Caco-2 (cell line): ENCODE results near the gene SMIM8. TPM values are rescaled to one million over a fixed set of nuclear protein-coding genes. Genes with fewer than 3 reads are reported as not detected.
"Not testable (repeated sequence)": the region's sequence is repeated elsewhere in the genome, so short reads cannot be mapped to it uniquely, and the experiment has no call there.

Source experiments
- BruUV-seq: library from RNA; stranded (reverse); fragments of 400-500 nt; replicated peaks from 2 replicates; lab custom pipeline; 2021; lab: Mats Ljungman, UMichigan
- CTCF ChIA-PET: fragments of 300-600 bp; sonication (Branson Sonifier 250); formaldehyde crosslinking; loops from one replicate; lab custom pipeline; 2022; ENCODE audit warnings: antibody characterized with exemption; lab: Charles Lee
- POLR2A ChIA-PET: fragments of 300-600 bp; sonication (Branson Sonifier 250); formaldehyde crosslinking; loops from one replicate; lab custom pipeline; 2022; ENCODE audit warnings: antibody characterized with exemption; lab: Charles Lee
- DNase-seq, 2 experiments: peaks; one replicate each; pipeline versions ENCODE4 v3.0.0 to v3.0.0-alpha.2; 2020 to 2022
- H3K27me3 ChIP-seq: replicated peaks from 2 replicates; pipeline ENCODE4 v1.6.0; 2011; ENCODE audit warnings: low read length; ENCODE audit not compliant: control insufficient read depth, insufficient read depth
- H3K36me3 ChIP-seq: 2 replicates; pipeline ENCODE4 v1.5.1; 2011; ENCODE audit warnings: low read length; ENCODE audit not compliant: control insufficient read depth, insufficient read depth
- H3K4me1 ChIP-seq: fragments of 250-450 bp; sonication (Bioruptor Pico); 2 replicates; pipeline ENCODE4 v1.5.1; 2020; ENCODE audit warnings: mild to moderate bottlenecking
- H3K4me3 ChIP-seq: 2 replicates; pipeline ENCODE4 v1.5.1; 2011; ENCODE audit warnings: low read depth, mild to moderate bottlenecking, control low read depth, low read length
- H3K9me3 ChIP-seq: fragments of 250-450 bp; sonication (Bioruptor Pico); 2 replicates; pipeline ENCODE4 v1.5.1; 2020; ENCODE audit warnings: mild to moderate bottlenecking, moderate library complexity
- H3K27ac Mint-ChIP-seq: one replicate; pipeline ENCODE4 v1.8.0; 2022; ENCODE audit warnings: mixed read lengths; ENCODE audit not compliant: unreplicated experiment
- H3K27me3 Mint-ChIP-seq: one replicate; pipeline ENCODE4 v1.8.0; 2022; ENCODE audit warnings: mixed read lengths; ENCODE audit not compliant: insufficient read depth, unreplicated experiment
- H3K36me3 Mint-ChIP-seq: one replicate; pipeline ENCODE4 v1.8.0; 2022; ENCODE audit warnings: mild to moderate bottlenecking, mixed read lengths; ENCODE audit not compliant: insufficient read depth, unreplicated experiment
- H3K4me1 Mint-ChIP-seq: one replicate; pipeline ENCODE4 v1.8.0; 2022; ENCODE audit warnings: low read depth, mixed read lengths; ENCODE audit not compliant: unreplicated experiment
- H3K4me3 Mint-ChIP-seq: one replicate; pipeline ENCODE4 v1.8.0; 2022; ENCODE audit warnings: mild to moderate bottlenecking, moderate library complexity, mixed read lengths; ENCODE audit not compliant: unreplicated experiment
- H3K9me3 Mint-ChIP-seq: one replicate; pipeline ENCODE4 v1.8.0; 2022; ENCODE audit warnings: mixed read lengths; ENCODE audit not compliant: unreplicated experiment
- intact Hi-C: fragments of 100-400 bp; cut with micrococcal nuclease; formaldehyde crosslinking; loops from one replicate; pipeline ENCODE4 v1.10.0; 2022; ENCODE audit not compliant: unreplicated experiment
- total RNA-seq: library from RNA; stranded (reverse); gene quantifications from 2 replicates; pipeline ENCODE4 v1.2.3, GENCODE V29; 2022
- TF ChIP-seq, protein P1 (sequence below), 2 experiments: fragments of 200-600 bp in 1 of 2; IDR thresholded peaks; 1 replicate in 1 of 2; 2 replicates in 1 of 2; pipeline versions ENCODE4 v1.5.1 to v1.8.0; 2011 to 2022; ENCODE audit warnings: antibody characterized with exemption in 1 of 2, control low read depth in 1 of 2, inconsistent platforms in 1 of 2, low read depth in 1 of 2, low read length in 1 of 2, mild to moderate bottlenecking in 1 of 2, moderate library complexity in 1 of 2; ENCODE audit not compliant: insufficient read depth in 1 of 2, severe bottlenecking in 1 of 2, unreplicated experiment in 1 of 2

The SMIM8 gene
- total RNA-seq, 1 experiment from 2014 or later = 8.5 TPM

DNA sequence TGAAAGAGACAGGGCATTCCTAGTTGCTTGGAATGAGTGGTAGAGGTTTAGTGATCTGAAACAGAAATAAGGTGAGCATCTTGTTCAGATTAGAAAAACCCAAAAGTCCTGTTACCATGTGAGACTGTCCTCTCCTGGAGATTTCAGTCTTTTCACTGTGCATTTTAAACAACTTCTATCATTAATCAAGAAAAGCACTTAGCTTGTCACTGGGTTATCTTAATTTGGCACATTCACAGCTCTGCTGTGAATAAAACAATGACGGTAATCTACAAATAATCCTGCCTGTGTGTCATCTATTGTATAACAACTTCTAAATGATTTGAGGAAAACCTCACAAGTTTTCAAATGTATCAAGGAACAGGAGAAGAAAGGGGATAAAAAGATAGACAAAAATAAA lies 9.5 kb upstream of the SMIM8 start:
- H3K9me3 Mint-ChIP-seq = no peaks in the 10 kb centered on the region
- intact Hi-C loops = no loop called here
- no peak overlapping the region for H3K4me3 Mint-ChIP-seq
- ChIA-PET POLR2A (no interaction called here), CTCF (interaction anchor here (1.1 kb wide), 1 partner anchor 246 kb away, joined by 3 read pairs; no protein-coding TSS in a partner anchor)
- H3K36me3 Mint-ChIP-seq = no peaks in the 10 kb centered on the region
- H3K4me1 Mint-ChIP-seq = no peaks in the 10 kb centered on the region
- no peak overlapping the region for H3K27ac Mint-ChIP-seq
- H3K27me3 Mint-ChIP-seq = peaks cover 2% of the 10 kb centered on the region
- no peak for DNase-seq
- Histone ChIP-seq H3K9me3 (no peaks in the 10 kb centered on the region), H3K4me1 (no peaks in the 10 kb centered on the region), H3K4me3 (no peak overlapping the region), H3K27me3 (no peaks in the 10 kb centered on the region), H3K36me3 (no peaks in the 10 kb centered on the region)
- BruUV-seq = no TSS peak
- TF ChIP-seq, protein P1, sequence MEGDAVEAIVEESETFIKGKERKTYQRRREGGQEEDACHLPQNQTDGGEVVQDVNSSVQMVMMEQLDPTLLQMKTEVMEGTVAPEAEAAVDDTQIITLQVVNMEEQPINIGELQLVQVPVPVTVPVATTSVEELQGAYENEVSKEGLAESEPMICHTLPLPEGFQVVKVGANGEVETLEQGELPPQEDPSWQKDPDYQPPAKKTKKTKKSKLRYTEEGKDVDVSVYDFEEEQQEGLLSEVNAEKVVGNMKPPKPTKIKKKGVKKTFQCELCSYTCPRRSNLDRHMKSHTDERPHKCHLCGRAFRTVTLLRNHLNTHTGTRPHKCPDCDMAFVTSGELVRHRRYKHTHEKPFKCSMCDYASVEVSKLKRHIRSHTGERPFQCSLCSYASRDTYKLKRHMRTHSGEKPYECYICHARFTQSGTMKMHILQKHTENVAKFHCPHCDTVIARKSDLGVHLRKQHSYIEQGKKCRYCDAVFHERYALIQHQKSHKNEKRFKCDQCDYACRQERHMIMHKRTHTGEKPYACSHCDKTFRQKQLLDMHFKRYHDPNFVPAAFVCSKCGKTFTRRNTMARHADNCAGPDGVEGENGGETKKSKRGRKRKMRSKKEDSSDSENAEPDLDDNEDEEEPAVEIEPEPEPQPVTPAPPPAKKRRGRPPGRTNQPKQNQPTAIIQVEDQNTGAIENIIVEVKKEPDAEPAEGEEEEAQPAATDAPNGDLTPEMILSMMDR (IDR thresholded peaks at IDR 0.05; ENCODE audit: insufficient read depth in 1 of 2, low read depth in 1 of 2, low read length in 1 of 2, severe bottlenecking in 1 of 2, unreplicated experiment in 1 of 2) = no peak

DNA sequence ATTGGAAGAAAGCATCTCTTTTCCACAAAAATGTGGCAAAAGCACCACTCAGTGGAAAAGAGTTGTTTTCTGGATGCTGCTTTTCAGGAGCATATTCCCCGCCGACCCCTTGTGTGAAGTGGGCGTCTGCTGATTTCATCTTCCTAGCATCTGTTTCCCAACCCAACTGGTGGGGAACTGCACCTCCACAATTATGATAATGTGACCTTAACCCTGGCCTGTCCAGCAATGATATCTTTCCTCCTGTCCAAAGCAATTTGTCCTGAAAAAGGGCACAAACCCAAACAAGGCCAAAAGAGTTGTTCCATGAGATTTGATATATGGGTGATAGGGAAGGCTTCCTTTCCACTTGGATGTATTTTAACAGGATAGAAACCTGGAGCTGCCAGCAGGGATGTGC lies 7.3 kb upstream of the SMIM8 start:
- Mint-ChIP-seq H3K4me1 (no peaks in the 10 kb centered on the region), H3K27me3 (peaks cover 2% of the 10 kb centered on the region), H3K9me3 (no peaks in the 10 kb centered on the region), H3K36me3 (no peaks in the 10 kb centered on the region), H3K4me3 (no peak overlapping the region), H3K27ac (no peak overlapping the region)
- intact Hi-C loops = no loop called here
- Histone ChIP-seq H3K27me3 (no peaks in the 10 kb centered on the region), H3K9me3 (no peaks in the 10 kb centered on the region), H3K4me3 (no peak overlapping the region), H3K4me1 (no peaks in the 10 kb centered on the region), H3K36me3 (no peaks in the 10 kb centered on the region)
- TF ChIP-seq, protein P1 (IDR thresholded peaks at IDR 0.05; ENCODE audit: insufficient read depth in 1 of 2, low read depth in 1 of 2, low read length in 1 of 2, severe bottlenecking in 1 of 2, unreplicated experiment in 1 of 2) = no peak
- no TSS peak for BruUV-seq
- CTCF ChIA-PET = no interaction called here
- DNase-seq = no peak
- POLR2A ChIA-PET = no interaction called here

DNA sequence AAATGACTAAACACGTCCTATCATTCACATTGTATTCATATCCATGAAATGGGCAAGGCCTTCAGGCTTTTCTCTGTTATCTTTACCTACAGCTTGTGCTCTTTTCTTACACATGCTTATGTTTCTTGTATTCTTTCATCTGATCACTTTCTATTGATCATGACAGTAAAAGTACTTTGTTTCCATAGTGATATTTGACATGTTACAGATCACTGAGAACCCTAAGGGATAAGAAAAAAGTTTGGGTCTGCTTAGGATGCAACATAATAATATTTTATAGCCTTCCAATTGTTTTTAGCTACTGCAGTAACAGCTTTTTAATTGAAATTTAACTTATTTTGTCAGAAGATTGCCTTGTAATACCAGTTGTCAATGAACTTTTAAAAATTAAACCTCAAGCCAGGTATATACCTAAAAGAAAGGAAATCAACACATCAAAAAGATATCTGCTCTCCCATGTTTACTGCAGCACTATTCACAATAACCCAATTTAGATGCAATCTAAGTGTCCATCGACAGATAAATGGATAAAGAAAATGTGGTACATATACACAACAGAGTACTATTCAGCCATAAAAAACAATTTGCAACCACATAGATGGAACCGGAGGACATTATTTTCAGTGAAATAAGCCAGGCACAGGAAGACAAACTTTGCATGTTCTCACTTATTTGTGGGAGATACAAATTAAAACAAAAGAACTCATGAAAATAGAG lies 3.0 kb upstream of the SMIM8 start:
- ChIA-PET CTCF (no interaction called here), POLR2A (no interaction called here)
- TF ChIP-seq, protein P1 (IDR thresholded peaks at IDR 0.05; ENCODE audit: insufficient read depth in 1 of 2, low read depth in 1 of 2, low read length in 1 of 2, severe bottlenecking in 1 of 2, unreplicated experiment in 1 of 2) = no peak
- no peaks in the 10 kb centered on the region for H3K27me3 Mint-ChIP-seq
- Histone ChIP-seq H3K4me1 (peaks cover 5% of the 10 kb centered on the region; the same call in 1 of the 2 replicates), H3K9me3 (no peaks in the 10 kb centered on the region), H3K27me3 (no peaks in the 10 kb centered on the region), H3K36me3 (no peaks in the 10 kb centered on the region), H3K4me3 (no peak overlapping the region)
- no peaks in the 10 kb centered on the region for H3K4me1 Mint-ChIP-seq
- no peak for DNase-seq
- H3K9me3 Mint-ChIP-seq = no peaks in the 10 kb centered on the region
- no peak overlapping the region for H3K4me3 Mint-ChIP-seq
- H3K36me3 Mint-ChIP-seq = no peaks in the 10 kb centered on the region
- BruUV-seq = no TSS peak
- intact Hi-C loops = no loop called here
- H3K27ac Mint-ChIP-seq = no peak overlapping the region

DNA sequence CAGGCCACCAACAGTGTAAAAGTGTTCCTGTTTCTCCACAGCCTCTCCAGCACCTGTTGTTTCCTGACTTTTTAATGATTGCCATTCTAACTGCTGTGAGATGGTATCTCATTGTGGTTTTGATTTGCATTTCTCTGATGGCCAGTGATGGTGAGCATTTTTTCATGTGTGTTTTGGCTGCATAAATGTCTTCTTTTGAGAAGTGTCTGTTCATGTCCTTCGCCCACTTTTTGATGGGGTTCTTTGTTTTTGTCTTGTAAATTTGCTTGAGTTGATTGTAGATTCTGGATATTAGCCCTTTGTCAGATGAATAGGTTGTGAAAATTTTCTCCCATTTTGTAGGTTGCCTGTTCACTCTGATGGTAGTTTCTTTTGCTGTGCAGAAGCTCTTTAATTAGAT lies 1.5 kb downstream of the SMIM8 start:
- H3K9me3 Mint-ChIP-seq, H3K9me3 ChIP-seq, H3K4me1 ChIP-seq, H3K27me3 ChIP-seq, H3K4me3 ChIP-seq, H3K27ac Mint-ChIP-seq, H3K36me3 ChIP-seq, BruUV-seq, H3K4me3 Mint-ChIP-seq, DNase-seq, H3K27me3 Mint-ChIP-seq, H3K4me1 Mint-ChIP-seq, CTCF ChIA-PET, POLR2A ChIA-PET, H3K36me3 Mint-ChIP-seq: not testable (repeated sequence)
- intact Hi-C loops = loop anchor here (2.0 kb wide), 2 partner anchors 19 to 149 kb away; partner anchors contain the start of gene SLC35A1
